Stimulated activated CD8-positive, alpha-beta memory T cell treated with anti-CD3 and anti-CD28 coated beads, Interleukin-4, amount 100 ng/mL, for 1 hour (primary cell): ENCODE results near the gene SENP1.
A peak's percentile ranks its signal among the peaks of the same experiment; 100 is the strongest.
"Not testable (repeated sequence)": the region's sequence is repeated elsewhere in the genome, so short reads cannot be mapped to it uniquely, and the experiment has no call there.

Experiments
- DNase-seq, 2 donors: peaks; one replicate each; pipeline ENCODE4 v3.0.0-alpha.2; 2020; ENCODE audit warnings: low read depth in 2 of 2, low spot score in 1 of 2

The SENP1 gene

GRCh38 chr12:48115957-48116356 lies 10.1 kb upstream of the SENP1 start:
- no peak for DNase-seq

DNA sequence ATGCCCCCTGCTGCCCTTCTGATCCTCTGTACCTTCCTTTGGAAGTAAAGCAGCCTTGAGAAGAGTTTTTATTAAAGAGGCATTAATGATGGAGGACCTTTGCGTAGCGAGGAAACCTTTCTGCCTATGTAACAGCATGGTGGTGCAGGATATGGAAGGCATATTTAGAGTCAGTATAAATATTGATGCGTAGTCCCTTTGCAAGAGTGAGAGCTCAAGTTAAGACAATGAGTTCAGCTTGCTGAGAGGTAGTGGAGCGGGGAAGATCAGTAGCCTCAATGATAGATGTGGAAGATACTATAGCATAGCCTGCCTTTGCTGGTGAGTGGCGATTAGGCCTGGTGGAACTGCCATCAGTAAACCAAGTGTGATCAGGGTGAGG lies 5.4 kb upstream of the SENP1 start:
- not testable (repeated sequence) for DNase-seq

- no peak for DNase-seq
These were observed 4.9 kb upstream of the SENP1 start for GRCh38 chr12:48110691-48111311.

- DNase-seq: no peak
These were observed 3.5 kb upstream of the SENP1 start for GRCh38 chr12:48109424-48109823.

GRCh38 chr12:48106681-48107613 lies 1.1 kb upstream of the SENP1 start:
- DNase-seq: no peak

GRCh38 chr12:48105321-48105866 lies 485 bp downstream of the SENP1 start:
- peak; percentile 14 to 22 for DNase-seq

- DNase-seq: no peak
These were observed 1.3 kb downstream of the SENP1 start for GRCh38 chr12:48104531-48104930.

DNA sequence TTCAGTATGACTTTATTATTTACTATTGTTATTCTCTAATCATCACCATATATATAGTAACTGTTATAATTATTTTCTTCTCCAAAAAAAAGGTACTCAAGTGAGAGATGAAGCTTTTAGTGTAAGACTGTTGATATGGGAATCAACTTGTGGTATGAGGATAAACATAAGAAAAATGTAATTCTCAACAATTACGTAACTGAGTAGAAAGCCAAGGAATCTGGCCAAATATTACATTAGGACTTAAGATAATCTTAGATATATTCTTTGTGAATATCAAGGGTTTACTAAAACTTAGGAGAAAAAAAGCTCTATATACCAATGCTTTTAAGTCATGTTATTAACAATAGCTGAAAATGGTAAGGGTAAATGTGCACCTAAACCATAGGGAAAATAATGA lies 13.3 kb downstream of the SENP1 start:
- DNase-seq: no peak

- DNase-seq: no peak
These were observed 19.6 kb downstream of the SENP1 start for GRCh38 chr12:48086327-48086726.

DNA sequence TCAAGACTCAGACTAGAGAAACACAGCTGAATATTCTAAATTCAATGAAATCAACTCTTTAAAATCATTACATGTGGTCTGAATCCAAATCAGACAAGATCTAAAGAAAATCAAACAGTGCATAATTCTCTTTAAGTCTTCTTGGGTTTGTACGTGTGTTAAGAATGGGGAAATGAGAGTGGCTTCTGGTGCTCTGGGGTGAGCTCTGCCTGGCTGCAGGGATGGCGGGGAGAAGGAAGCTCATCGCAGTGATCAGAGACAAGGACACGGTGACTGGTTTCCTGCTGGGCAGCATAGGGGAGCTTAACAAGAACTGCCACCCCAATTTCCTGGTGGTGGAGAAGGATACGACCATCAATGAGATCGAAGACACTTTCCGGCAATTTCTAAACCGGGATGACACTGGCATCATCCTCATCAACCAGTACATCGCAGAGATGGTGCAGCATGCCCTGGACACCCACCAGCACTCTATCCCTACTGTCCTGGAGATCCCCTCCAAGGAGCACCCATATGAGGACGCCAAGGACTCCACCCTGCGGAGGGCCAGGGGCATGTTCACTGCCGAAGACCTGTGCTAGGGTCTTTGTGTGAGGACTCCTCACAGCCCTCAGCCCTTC lies 20.9 kb downstream of the SENP1 start:
- no peak for DNase-seq

- no peak for DNase-seq
These were observed 21.8 kb downstream of the SENP1 start for GRCh38 chr12:48084066-48084465.

DNA sequence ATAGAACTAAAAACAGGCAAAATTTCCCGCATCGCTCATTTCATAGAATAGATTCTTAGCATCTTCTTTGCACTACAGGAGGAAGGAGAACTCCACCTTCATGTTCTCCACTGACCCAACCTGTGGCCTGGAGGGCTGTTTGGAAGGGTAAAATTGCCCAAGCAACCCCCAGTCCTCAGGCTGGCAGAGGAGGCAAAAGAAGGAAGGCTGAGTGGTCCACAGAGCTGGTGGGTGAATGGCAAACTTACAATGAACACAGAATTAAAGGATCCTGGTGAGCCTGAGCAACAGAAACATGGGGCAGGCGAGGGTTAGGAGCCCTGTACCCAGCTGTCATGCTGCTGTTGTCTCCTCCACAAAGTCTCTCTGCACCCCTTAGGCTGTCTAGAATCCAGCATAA lies 25.1 kb downstream of the SENP1 start:
- DNase-seq: no peak

GRCh38 chr12:48080285-48080684 lies 25.6 kb downstream of the SENP1 start:
- no peak for DNase-seq

DNA sequence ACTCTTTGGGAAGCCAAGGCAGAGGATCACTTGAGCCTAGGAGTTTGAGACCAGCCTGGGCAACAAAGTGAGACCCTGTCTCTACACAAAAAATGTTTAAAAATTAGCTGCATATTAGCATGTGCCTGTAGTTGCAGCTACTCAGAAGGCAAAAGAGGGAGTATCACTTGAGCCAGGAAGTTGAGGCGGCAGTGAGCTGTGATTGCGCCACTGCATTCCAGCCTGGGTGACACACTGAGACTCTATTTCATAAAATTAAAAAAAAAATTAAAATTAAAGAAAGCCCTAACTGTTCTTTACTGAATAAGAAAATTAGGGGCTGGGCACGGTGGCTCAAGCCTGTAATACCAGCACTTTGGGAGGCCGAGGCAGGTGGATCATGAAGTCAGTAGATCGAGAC lies 27.0 kb downstream of the SENP1 start:
- no peak for DNase-seq

- no peak for DNase-seq
These were observed 28.8 kb downstream of the SENP1 start for GRCh38 chr12:48077111-48077510.

- no peak for DNase-seq
These were observed 30.0 kb downstream of the SENP1 start for GRCh38 chr12:48075832-48076231.

GRCh38 chr12:48074266-48074665 lies 31.6 kb downstream of the SENP1 start:
- no peak for DNase-seq

DNA sequence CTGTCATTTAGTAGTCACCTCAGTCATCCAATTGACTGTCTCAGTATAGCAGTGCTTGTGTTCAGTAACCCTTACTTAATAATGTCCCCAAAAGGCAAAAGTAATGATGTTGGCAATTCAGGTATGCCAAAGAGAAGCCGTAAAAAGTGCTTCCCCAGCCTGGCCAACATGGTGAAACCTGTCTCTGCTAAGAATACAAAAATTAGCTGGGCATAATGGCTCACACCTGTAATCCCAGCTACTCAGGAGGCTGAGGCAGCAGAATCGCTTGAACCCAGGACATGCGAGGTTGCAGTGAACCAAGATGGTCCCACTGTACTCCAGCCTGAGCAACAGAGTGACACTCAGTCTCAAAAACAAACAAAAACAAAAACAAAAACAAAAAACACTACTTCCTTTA lies 33.6 kb downstream of the SENP1 start:
- no peak for DNase-seq

DNA sequence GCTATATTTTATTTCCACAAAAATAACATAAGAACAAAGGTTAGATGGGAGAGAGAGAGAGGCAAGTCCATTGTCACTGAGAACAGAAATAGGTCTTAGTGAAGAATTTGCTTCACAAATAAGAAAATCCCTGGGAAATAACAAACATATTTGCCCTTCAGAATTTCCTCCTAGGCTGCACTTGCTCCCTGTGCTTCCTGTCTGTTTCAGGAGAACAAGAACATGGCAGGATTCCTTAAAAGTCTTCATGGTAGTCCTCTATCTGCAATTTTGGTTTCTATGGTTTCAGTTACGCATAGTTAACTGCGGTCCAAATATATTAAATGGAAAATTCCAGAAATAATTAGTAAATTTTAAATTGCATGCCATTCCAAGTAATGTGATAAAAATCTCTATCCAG lies 34.1 kb downstream of the SENP1 start:
- DNase-seq: no peak

GRCh38 chr12:48070731-48071130 lies 35.1 kb downstream of the SENP1 start:
- no peak for DNase-seq

- no peak for DNase-seq
These were observed 35.8 kb downstream of the SENP1 start for GRCh38 chr12:48070033-48070432.

GRCh38 chr12:48069241-48069640 lies 36.6 kb downstream of the SENP1 start:
- DNase-seq: no peak
